ENCODE results near the gene BRPF1. TPM values are rescaled to one million over a fixed set of nuclear protein-coding genes. Genes with fewer than 3 reads are reported as not detected.

The BRPF1 gene
- total RNA-seq, 1 donor from 2014 or later, result 21.3 TPM

DNA sequence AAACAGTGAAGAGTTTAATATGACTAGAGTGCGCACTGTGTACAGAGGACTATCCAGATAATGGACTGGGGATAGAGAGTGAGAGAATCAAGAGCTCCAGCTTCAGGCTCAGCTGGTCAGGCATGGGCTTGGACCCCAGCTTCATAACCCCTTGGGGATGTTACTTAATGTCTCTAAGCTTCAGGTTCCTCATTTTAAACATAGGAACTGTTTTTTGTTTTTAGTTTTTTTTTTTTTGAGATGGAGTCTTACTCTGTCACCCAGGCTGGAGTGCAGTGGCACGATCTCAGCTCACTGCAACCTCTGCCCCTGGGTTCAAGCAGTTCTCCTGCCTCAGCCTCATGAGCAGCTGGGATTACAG lies 9.9 kb upstream of the BRPF1 start:
- H3K27me3 ChIP-seq (ENCODE audit: control insufficient read depth, insufficient read depth, low read length), result peaks cover 9% of the 10 kb centered on the region
- no peak overlapping the region for H3K4me3 ChIP-seq (ENCODE audit: low read depth, low read length)
- no peaks in the 10 kb centered on the region for H3K36me3 ChIP-seq (ENCODE audit: control insufficient read depth, insufficient read depth, low read length)
- TF ChIP-seq, protein P1, sequence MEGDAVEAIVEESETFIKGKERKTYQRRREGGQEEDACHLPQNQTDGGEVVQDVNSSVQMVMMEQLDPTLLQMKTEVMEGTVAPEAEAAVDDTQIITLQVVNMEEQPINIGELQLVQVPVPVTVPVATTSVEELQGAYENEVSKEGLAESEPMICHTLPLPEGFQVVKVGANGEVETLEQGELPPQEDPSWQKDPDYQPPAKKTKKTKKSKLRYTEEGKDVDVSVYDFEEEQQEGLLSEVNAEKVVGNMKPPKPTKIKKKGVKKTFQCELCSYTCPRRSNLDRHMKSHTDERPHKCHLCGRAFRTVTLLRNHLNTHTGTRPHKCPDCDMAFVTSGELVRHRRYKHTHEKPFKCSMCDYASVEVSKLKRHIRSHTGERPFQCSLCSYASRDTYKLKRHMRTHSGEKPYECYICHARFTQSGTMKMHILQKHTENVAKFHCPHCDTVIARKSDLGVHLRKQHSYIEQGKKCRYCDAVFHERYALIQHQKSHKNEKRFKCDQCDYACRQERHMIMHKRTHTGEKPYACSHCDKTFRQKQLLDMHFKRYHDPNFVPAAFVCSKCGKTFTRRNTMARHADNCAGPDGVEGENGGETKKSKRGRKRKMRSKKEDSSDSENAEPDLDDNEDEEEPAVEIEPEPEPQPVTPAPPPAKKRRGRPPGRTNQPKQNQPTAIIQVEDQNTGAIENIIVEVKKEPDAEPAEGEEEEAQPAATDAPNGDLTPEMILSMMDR (IDR thresholded peaks at IDR 0.05; ENCODE audit: insufficient read depth, low read length, poor library complexity, severe bottlenecking), result no peak
- no peak for DNase-seq (ENCODE audit: low read depth)

DNA sequence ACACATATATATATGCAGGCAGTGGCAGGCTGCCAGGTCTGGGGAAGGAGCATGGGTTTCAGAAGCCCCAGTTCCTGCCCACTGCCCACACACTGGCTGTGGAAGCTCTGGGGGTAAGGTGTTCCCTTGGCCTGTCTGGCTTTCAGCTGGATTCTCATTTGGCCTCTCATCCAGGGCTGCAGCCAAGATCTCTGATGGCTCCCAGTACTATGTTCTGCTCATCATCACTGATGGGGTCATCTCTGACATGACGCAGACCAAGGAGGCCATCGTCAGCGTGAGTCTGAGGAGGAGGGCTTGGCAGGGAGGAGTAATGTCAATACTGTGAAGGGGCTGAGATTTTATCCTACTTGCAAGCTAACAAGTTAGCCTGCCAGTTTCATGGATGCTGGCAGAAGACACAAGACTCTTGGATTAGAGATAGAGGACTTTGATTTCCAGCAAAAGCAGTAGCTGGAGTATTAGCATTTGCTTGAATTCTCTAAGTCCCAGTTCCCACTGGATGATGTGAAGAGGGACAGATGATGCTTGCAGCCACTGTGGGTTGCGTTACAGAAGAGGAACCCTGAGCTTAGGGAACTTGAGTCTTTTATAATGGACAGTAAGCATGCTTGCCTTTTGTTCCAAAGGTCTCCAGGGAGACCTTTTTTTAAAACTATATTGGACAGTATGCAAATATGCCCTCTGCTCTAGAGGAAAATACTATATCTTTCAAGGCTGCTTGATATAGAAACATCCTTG lies 5.6 kb upstream of the BRPF1 start:
- TF ChIP-seq, protein P1 (IDR thresholded peaks at IDR 0.05; ENCODE audit: insufficient read depth, low read length, poor library complexity, severe bottlenecking), result no peak
- Histone ChIP-seq H3K36me3 (ENCODE audit: control insufficient read depth, insufficient read depth, low read length) (no peaks in the 10 kb centered on the region), H3K27me3 (ENCODE audit: control insufficient read depth, insufficient read depth, low read length) (peaks cover 6% of the 10 kb centered on the region), H3K4me3 (ENCODE audit: low read depth, low read length) (no peak overlapping the region)
- DNase-seq (ENCODE audit: low read depth), result no peak

DNA sequence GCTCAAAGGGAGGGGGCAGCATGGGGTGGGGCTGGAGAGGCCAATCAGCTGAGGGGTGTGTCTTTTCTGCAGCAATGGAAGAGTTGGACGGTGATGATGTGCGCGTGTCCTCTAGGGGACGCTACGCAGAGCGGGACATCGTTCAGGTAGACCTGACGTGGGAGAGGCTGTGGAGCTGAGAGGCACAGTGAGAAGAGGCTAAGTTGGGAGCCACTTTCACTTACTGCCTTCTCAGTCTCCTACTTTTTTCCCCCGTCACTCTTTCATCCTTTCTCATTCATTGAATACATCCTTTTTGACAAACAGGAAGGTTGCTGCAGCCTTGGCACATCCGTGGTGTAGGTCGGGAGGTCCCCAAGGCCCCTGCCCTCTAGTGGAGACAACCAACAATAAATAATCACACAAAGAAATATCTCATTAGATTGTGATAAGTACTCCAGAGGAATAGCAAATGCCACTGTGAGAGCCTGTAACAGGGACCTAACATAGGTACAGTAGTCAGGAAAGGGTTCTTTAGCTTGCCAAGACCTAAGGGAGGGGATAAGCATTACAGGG lies 4.4 kb upstream of the BRPF1 start:
- no peaks in the 10 kb centered on the region for H3K36me3 ChIP-seq (ENCODE audit: control insufficient read depth, insufficient read depth, low read length)
- TF ChIP-seq, protein P1 (IDR thresholded peaks at IDR 0.05; ENCODE audit: insufficient read depth, low read length, poor library complexity, severe bottlenecking), result no peak
- DNase-seq (ENCODE audit: low read depth), result no peak

DNA sequence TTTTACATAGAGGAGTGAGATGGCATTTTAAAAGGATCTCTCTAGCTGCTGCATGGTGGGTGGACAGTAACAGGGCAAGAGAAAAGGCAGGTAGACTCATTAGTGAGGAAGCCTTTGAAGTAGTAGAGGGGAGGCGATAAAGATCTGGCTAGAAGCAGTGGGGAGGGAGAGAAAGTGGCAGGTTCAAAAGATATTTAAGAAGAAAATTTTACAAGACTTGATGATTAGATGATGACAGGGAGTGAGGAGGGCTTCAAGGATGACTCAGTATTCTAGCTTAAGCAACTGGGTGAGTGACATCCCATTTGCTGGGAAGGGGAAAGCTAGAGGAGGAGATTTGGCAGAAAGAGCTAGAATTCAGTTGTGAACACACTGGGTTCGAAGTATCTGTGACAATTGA lies 3.8 kb upstream of the BRPF1 start:
- Histone ChIP-seq H3K4me3 (ENCODE audit: low read depth, low read length) (no peak overlapping the region), H3K36me3 (ENCODE audit: control insufficient read depth, insufficient read depth, low read length) (no peaks in the 10 kb centered on the region), H3K27me3 (ENCODE audit: control insufficient read depth, insufficient read depth, low read length) (peaks cover 4% of the 10 kb centered on the region)
- no peak for DNase-seq (ENCODE audit: low read depth)
- TF ChIP-seq, protein P1 (IDR thresholded peaks at IDR 0.05; ENCODE audit: insufficient read depth, low read length, poor library complexity, severe bottlenecking), result no peak

More for the DNA sequence above, 4.4 kb upstream of the BRPF1 start:
- H3K27me3 ChIP-seq (ENCODE audit: control insufficient read depth, insufficient read depth, low read length), result peaks cover 4% of the 10 kb centered on the region
- no peak overlapping the region for H3K4me3 ChIP-seq (ENCODE audit: low read depth, low read length)

DNA sequence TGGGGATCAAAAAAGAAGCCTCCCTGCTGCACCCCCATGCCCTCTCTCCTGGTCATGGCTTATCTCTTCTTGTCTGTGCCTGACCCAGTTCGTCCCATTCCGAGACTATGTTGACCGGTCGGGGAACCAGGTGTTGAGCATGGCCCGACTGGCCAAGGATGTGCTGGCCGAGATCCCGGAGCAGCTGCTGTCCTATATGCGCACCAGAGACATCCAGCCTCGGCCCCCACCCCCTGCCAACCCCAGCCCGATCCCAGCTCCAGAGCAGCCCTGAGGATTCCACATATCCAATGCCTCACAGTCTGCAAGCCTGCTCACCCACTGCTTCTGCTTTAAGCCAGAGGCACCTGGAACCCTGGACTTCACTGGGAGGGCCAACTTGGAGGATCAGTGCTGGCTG lies 2.1 kb upstream of the BRPF1 start:
- no peak for DNase-seq (ENCODE audit: low read depth)
- H3K36me3 ChIP-seq (ENCODE audit: control insufficient read depth, insufficient read depth, low read length), result no peaks in the 10 kb centered on the region
- H3K27me3 ChIP-seq (ENCODE audit: control insufficient read depth, insufficient read depth, low read length), result peaks cover 2% of the 10 kb centered on the region
- TF ChIP-seq, protein P1 (IDR thresholded peaks at IDR 0.05; ENCODE audit: insufficient read depth, low read length, poor library complexity, severe bottlenecking), result no peak
- no peak overlapping the region for H3K4me3 ChIP-seq (ENCODE audit: low read depth, low read length)
